HCT116 (cell line): ENCODE measurements around the gene NPL.

ENCODE experiments used
- CTCF ChIP-seq, 3 experiments: fragments of 200-600 bp in 1 of 3; sonication (generic) in 1 of 3; IDR thresholded peaks in 2 of 3; conservative IDR thresholded peaks in 1 of 3; 2 replicates each; pipeline ENCODE4 v1.5.1; 2012 to 2017; ENCODE audit warnings: low read depth in 2 of 3, low read length in 2 of 3, antibody characterized with exemption in 1 of 3, borderline replicate concordance in 1 of 3, control low read depth in 1 of 3, mild to moderate bottlenecking in 1 of 3, mixed read lengths in 1 of 3, mixed run types in 1 of 3, moderate library complexity in 1 of 3; ENCODE audit not compliant: insufficient read depth in 1 of 3
- ELF1 ChIP-seq: IDR thresholded peaks from 2 replicates; pipeline ENCODE4 v1.6.1; 2012; ENCODE audit warnings: low read depth, borderline replicate concordance
- EZH2 ChIP-seq: fragments of 200-600 bp; sonication (generic); IDR thresholded peaks from 2 replicates; pipeline ENCODE4 v1.6.1; 2017; ENCODE audit warnings: antibody characterized with exemption, mixed run types
- POLR2A ChIP-seq: IDR thresholded peaks from 2 replicates; pipeline ENCODE4 v1.7.0; 2011; ENCODE audit warnings: borderline replicate concordance; ENCODE audit not compliant: insufficient read depth, insufficient read length; ENCODE audit errors: extremely low read depth
- POLR2AphosphoS5 ChIP-seq: IDR thresholded peaks from 2 replicates; pipeline ENCODE4 v1.6.1; 2011; ENCODE audit warnings: mild to moderate bottlenecking, low read depth, low read length, moderate library complexity
- RAD21 ChIP-seq: IDR thresholded peaks from 2 replicates; pipeline ENCODE4 v1.6.1; 2012; ENCODE audit warnings: low read depth, mild to moderate bottlenecking
- REST ChIP-seq: IDR thresholded peaks from 2 replicates; pipeline ENCODE4 v1.6.1; 2012; ENCODE audit warnings: low read depth
- SRF ChIP-seq: IDR thresholded peaks from 2 replicates; pipeline ENCODE4 v1.6.1; 2012; ENCODE audit warnings: low read depth
- TCF7L2 ChIP-seq: IDR thresholded peaks from 2 replicates; pipeline ENCODE4 v1.7.0; 2011; ENCODE audit warnings: borderline replicate concordance, inconsistent platforms; ENCODE audit not compliant: insufficient read depth, insufficient read length; ENCODE audit errors: extremely low read depth
- YY1 ChIP-seq: IDR thresholded peaks from 2 replicates; pipeline ENCODE4 v1.6.1; 2011; ENCODE audit warnings: low read length, low read depth, moderate library complexity, mild to moderate bottlenecking; ENCODE audit not compliant: insufficient replicate concordance; ENCODE audit errors: extremely low read depth
- ZNF274 ChIP-seq: fragments of 200-500 bp; sonication (Bioruptor generic); IDR thresholded peaks from 2 replicates; pipeline ENCODE4 v1.6.1; 2014; ENCODE audit warnings: mild to moderate bottlenecking, low read depth, low read length, inconsistent platforms

- no peak for TF ChIP-seq EZH2
- no peak for TF ChIP-seq CTCF (IDR thresholded peaks at IDR 0.05 in 2 of 3, conservative IDR thresholded peaks at IDR 0.05 in 1 of 3; ENCODE audit: borderline replicate concordance in 1 of 3, insufficient read depth in 1 of 3, low read depth in 2 of 3, low read length in 2 of 3)
- TF ChIP-seq POLR2A, result no peak
- TF ChIP-seq ELF1, result no peak
- no peak for TF ChIP-seq TCF7L2
- no peak for TF ChIP-seq POLR2AphosphoS5
- TF ChIP-seq REST, result no peak
- TF ChIP-seq RAD21, result no peak
- TF ChIP-seq YY1, result no peak
- no peak for TF ChIP-seq ZNF274
- TF ChIP-seq SRF, result no peak
These were observed 74.4 kb downstream of the NPL start for GRCh38 chr1:182863940-182864339.
